K562 (cell line): Measurements from ENCODE around the gene MTOR. TPM values are rescaled to one million over a fixed set of nuclear protein-coding genes. Genes with fewer than 3 reads are reported as not detected.
A peak's percentile ranks its signal among the peaks of the same experiment; 100 is the strongest.
"Not testable (repeated sequence)": the region's sequence is repeated elsewhere in the genome, so short reads cannot be mapped to it uniquely, and the experiment has no call there.

ENCODE experiments used
- ATAC-seq: fragments of 200-7000 bp; cut with Tn5 transposase; 3 replicates; pipeline ENCODE4 v1.9.1; 2020; ENCODE audit warnings: moderate library complexity
- BruUV-seq: library from RNA; stranded (reverse); fragments of 400-500 nt; replicated peaks from 2 replicates; lab custom pipeline; 2021; lab: Mats Ljungman, UMichigan
- CTCF ChIA-PET: fragments of 300-600 bp; formaldehyde crosslinking; extraction: SDS; loops from one replicate; lab custom pipeline; 2021; ENCODE audit warnings: low intra/inter-chr PET ratio; lab: Yijun Ruan, JAX
- POLR2A ChIA-PET: fragments of 300-600, 350-650 bp; sonication (Branson Sonifier 250); formaldehyde crosslinking; extraction: SDS; loops from one replicate; lab custom pipeline; 2021; ENCODE audit warnings: antibody characterized with exemption, inconsistent platforms; lab: Yijun Ruan, JAX
- DNase-seq, 4 experiments: peaks; one replicate each; pipeline versions ENCODE4 v3.0.0 to v3.0.0-alpha.2; 2011 to 2018; ENCODE audit warnings: low spot score in 3 of 4, mixed read lengths in 3 of 4; ENCODE audit errors: extremely low read depth in 1 of 4
- FAIRE-seq: peaks from 2 replicates; lab custom pipeline; 2011; peaks lifted over from hg19 to GRCh38; lab: Jason Lieb, UNC
- H2AFZ ChIP-seq: 2 replicates; pipeline ENCODE4 v1.6.0; 2011; ENCODE audit warnings: low read depth, low read length, control low read depth, inconsistent platforms
- H3K27ac ChIP-seq: fragments of 200-600 bp; 3 replicates; pipeline ENCODE4 v1.8.0; 2011; ENCODE audit warnings: low read depth, mild to moderate bottlenecking, control low read depth, inconsistent platforms, low read length, moderate library complexity, mixed read lengths; ENCODE audit errors: extremely low read depth
- H3K27me3 ChIP-seq, 2 experiments: fragments of 300-600 bp in 1 of 2; 2 replicates in 1 of 2; 3 replicates in 1 of 2; pipeline versions ENCODE4 v1.6.0 to v1.8.0; 2011; ENCODE audit warnings: inconsistent platforms in 2 of 2, low read length in 2 of 2, mild to moderate bottlenecking in 1 of 2, mixed read lengths in 1 of 2, moderate library complexity in 1 of 2; ENCODE audit not compliant: control insufficient read depth in 2 of 2, insufficient read depth in 2 of 2
- H3K36me3 ChIP-seq: fragments of 300-600 bp; 3 replicates; pipeline ENCODE4 v1.8.0; 2011; ENCODE audit warnings: mild to moderate bottlenecking, low read length, inconsistent platforms; ENCODE audit not compliant: control insufficient read depth, insufficient read depth
- H3K4me1 ChIP-seq, 2 experiments: fragments of 200-600 bp in 1 of 2; replicated peaks in 1 of 2; 2 replicates in 1 of 2; 3 replicates in 1 of 2; pipeline versions ENCODE4 v1.5.1 to v1.8.0; 2011; ENCODE audit warnings: inconsistent platforms in 2 of 2, low read length in 2 of 2, mild to moderate bottlenecking in 1 of 2, mixed read lengths in 1 of 2, moderate library complexity in 1 of 2; ENCODE audit not compliant: control insufficient read depth in 2 of 2, insufficient read depth in 2 of 2
- H3K4me2 ChIP-seq: 2 replicates; pipeline ENCODE4 v1.6.1; 2011; ENCODE audit warnings: low read length, control low read depth, inconsistent platforms, mixed read lengths; ENCODE audit not compliant: insufficient read depth
- H3K4me3 ChIP-seq: fragments of 200-600 bp; sonication (generic), shearing (Covaris generic); 2 replicates; pipeline ENCODE4 v1.5.1; 2016; ENCODE audit warnings: control low read depth, inconsistent platforms
- H3K79me2 ChIP-seq: fragments of 200-600 bp; 3 replicates; pipeline ENCODE4 v1.8.0; 2011; ENCODE audit warnings: low read length, inconsistent platforms; ENCODE audit not compliant: control insufficient read depth, insufficient read depth
- H3K9ac ChIP-seq, 2 experiments: 2 replicates each; pipeline versions ENCODE4 v1.6.0 to v1.6.1; 2011; ENCODE audit warnings: low read depth in 2 of 2, low read length in 2 of 2, control low read depth in 1 of 2, inconsistent platforms in 1 of 2, mild to moderate bottlenecking in 1 of 2, mixed read lengths in 1 of 2; ENCODE audit not compliant: insufficient read depth in 1 of 2
- H3K9me1 ChIP-seq: one replicate; pipeline ENCODE4 v1.6.0; 2011; ENCODE audit warnings: inconsistent platforms, mild to moderate bottlenecking, low read length, moderate library complexity; ENCODE audit not compliant: control insufficient read depth, insufficient read depth
- H3K9me3 ChIP-seq: replicated peaks from 2 replicates; pipeline ENCODE4 v1.5.1; 2011; ENCODE audit warnings: low read depth, low read length, inconsistent platforms; ENCODE audit not compliant: control insufficient read depth, insufficient read depth
- H4K20me1 ChIP-seq: replicated peaks from 2 replicates; pipeline ENCODE4 v1.6.1; 2011; ENCODE audit warnings: low read length, inconsistent platforms, mixed read lengths; ENCODE audit not compliant: control insufficient read depth, insufficient read depth
- CTCF ChIP-seq, 3 experiments: IDR thresholded peaks in 2 of 3; conservative IDR thresholded peaks in 1 of 3; 2 replicates each; pipeline ENCODE4 v1.5.1; 2011 to 2012; ENCODE audit warnings: low read length in 3 of 3, mild to moderate bottlenecking in 3 of 3, control low read depth in 2 of 3, improper control_type of control experiment in 1 of 3, inconsistent platforms in 1 of 3, low read depth in 1 of 3, mixed read lengths in 1 of 3, moderate library complexity in 1 of 3; ENCODE audit not compliant: insufficient read depth in 2 of 3
- ZBTB33 ChIP-seq: sonication (generic); formaldehyde crosslinking; IDR thresholded peaks from 2 replicates; pipeline ENCODE4 v1.8.1; 2023; ENCODE audit warnings: mild to moderate bottlenecking, missing genetic modification reagents
- WGBS: fragments of 100-300 bp; shearing (Covaris generic); methylation state at CpG from one replicate; pipeline ENCODE4 v1.1.6; 2016; ENCODE audit warnings: low coverage, mixed read lengths; ENCODE audit not compliant: insufficient coverage; ENCODE audit errors: missing lambda C conversion rate; 5-methylcytosine and 5-hydroxymethylcytosine counted together
- in situ Hi-C: fragments of 300-500 bp; cut with MboI; formaldehyde crosslinking; loops from 4 replicates; pipeline ENCODE4 v1.15.0; 2018; ENCODE audit warnings: inconsistent platforms, mixed read lengths
- intact Hi-C: fragments of 100-400 bp; cut with micrococcal nuclease; formaldehyde crosslinking; loops from 2 replicates; pipeline ENCODE4 v1.14.2; 2022
- polyA plus RNA-seq, 8 experiments: library from polyadenylated mRNA; depleted of rRNA in 4 of 8; stranded (reverse) in 5 of 8; unstranded in 3 of 8; fragments of >200 nt; fragmentation: Nextera tagmentation in 2 of 8; fragmentation: Illumina TruSeq in 1 of 8; extraction: Ambion mirVana in 2 of 8; extraction: Trizol in 1 of 8; gene quantifications; 2 replicates each; pipeline versions ENCODE4 v1.2.1 to v1.2.3, GENCODE V29; 2011 to 2014; ENCODE audit warnings: inconsistent platforms in 1 of 8, missing spikeins in 1 of 8
- total RNA-seq, 7 experiments: library from RNA; depleted of rRNA in 6 of 7; stranded (reverse); fragments of >200 nt in 6 of 7; fragmentation: Illumina TruSeq in 2 of 7; extraction: Trizol in 2 of 7; gene quantifications; 2 replicates each; pipeline versions ENCODE4 v1.2.1 to v1.2.3, GENCODE V29; 2011 to 2021; ENCODE audit warnings: low replicate concordance in 1 of 7

MTOR gene
- total and polyA plus RNA-seq, 9 of the 15 experiments (the other 6 are each of a cell fraction or from before 2014, with no cell fraction given) = 11.4 to 71.4 (median 52.2) TPM

- Histone ChIP-seq H3K4me1 (peaks cover 6 to 21% of the 10 kb centered on the region in 2 experiments; a peak in 4 of 5 replicates), H3K79me2 (peaks cover 29% of the 10 kb centered on the region), H3K36me3 (peaks cover 65% of the 10 kb centered on the region; the same call in 2 of the 3 replicates), H3K9ac (peak overlapping the region in 1 of 2 experiments; percentile 63; a peak in 1 of 4 replicates)
- intact Hi-C loops, H3K27ac ChIP-seq, in situ Hi-C loops, CTCF ChIA-PET, BruUV-seq, ATAC-seq, H3K27me3 ChIP-seq, H3K9me3 ChIP-seq, FAIRE-seq, H3K9me1 ChIP-seq, H3K4me3 ChIP-seq, H4K20me1 ChIP-seq, H3K4me2 ChIP-seq, H2AFZ ChIP-seq: not testable (repeated sequence)
- POLR2A ChIA-PET = interaction anchor here (0.6 to 1.1 kb wide), 5 partner anchors 15 to 300 kb away, joined by 3 to 4 read pairs (median 3); no protein-coding TSS in a partner anchor
- WGBS = 80% methylated on average over 18 of the region's 18 CpGs
- peak; percentile 30 to 46 (median 41); a peak in 4 of 6 replicates for TF ChIP-seq CTCF (IDR thresholded peaks at IDR 0.05 in 2 of 3, conservative IDR thresholded peaks at IDR 0.05 in 1 of 3; ENCODE audit: insufficient read depth in 2 of 3, low read depth in 1 of 3, low read length in 3 of 3)
- peak; percentile 89 for TF ChIP-seq ZBTB33
- DNase-seq = peak in 1 of 4 experiments; percentile 25
Measured at GRCh38 chr1:11063937-11064537, 198.3 kb downstream of the MTOR start.
